Loucy (cell line): ENCODE results near the gene ITGA6.

Experiments
- H2AFZ ChIP-seq: fragments of 200-600 bp; sonication (generic); 2 replicates; pipeline ENCODE4 v1.6.0; 2016; ENCODE audit warnings: antibody characterized with exemption, mild to moderate bottlenecking, low read length, moderate library complexity
- H3F3A ChIP-seq: fragments of 200-600 bp; 2 replicates; pipeline ENCODE4 v1.6.0; 2016; ENCODE audit warnings: antibody characterized with exemption, low read depth, mild to moderate bottlenecking
- H3K27me3 ChIP-seq: fragments of 200-600 bp; sonication (generic); 2 replicates; pipeline ENCODE4 v1.6.1; 2014; ENCODE audit warnings: low read length, mild to moderate bottlenecking; ENCODE audit not compliant: insufficient read depth, poor library complexity, severe bottlenecking
- H3K36me3 ChIP-seq: fragments of 200-600 bp; sonication (generic); 2 replicates; pipeline ENCODE4 v1.6.1; 2016; ENCODE audit warnings: low read length; ENCODE audit not compliant: insufficient read depth
- H3K4me1 ChIP-seq: fragments of 200-600 bp; sonication (generic); 2 replicates; pipeline ENCODE4 v1.5.1; 2014; ENCODE audit warnings: low read length, mild to moderate bottlenecking; ENCODE audit not compliant: insufficient read depth, poor library complexity, severe bottlenecking
- H3K4me2 ChIP-seq: fragments of 200-600 bp; sonication (generic); 2 replicates; pipeline ENCODE4 v1.6.0; 2014; ENCODE audit warnings: antibody characterized with exemption, low read length, low read depth, mild to moderate bottlenecking; ENCODE audit not compliant: poor library complexity, severe bottlenecking
- H3K4me3 ChIP-seq: fragments of 200-600 bp; sonication (generic); 2 replicates; pipeline ENCODE4 v1.5.1; 2014; ENCODE audit warnings: low read length, mild to moderate bottlenecking, mixed read lengths; ENCODE audit not compliant: poor library complexity, severe bottlenecking
- H3K79me2 ChIP-seq: fragments of 200-600 bp; sonication (generic); 2 replicates; pipeline ENCODE4 v1.6.1; 2014; ENCODE audit warnings: low read length; ENCODE audit not compliant: insufficient read depth
- H3K9ac ChIP-seq: fragments of 200-600 bp; sonication (generic); 2 replicates; pipeline ENCODE4 v1.6.0; 2014; ENCODE audit warnings: mild to moderate bottlenecking, low read depth, low read length, moderate library complexity; ENCODE audit not compliant: poor library complexity, severe bottlenecking
- H3K9me2 ChIP-seq: fragments of 200-600 bp; sonication (generic); replicated peaks from 2 replicates; pipeline ENCODE4 v1.6.1; 2016; ENCODE audit warnings: low read depth, low read length, mixed read lengths
- H3K9me3 ChIP-seq: fragments of 200-600 bp; sonication (generic); 2 replicates; pipeline ENCODE4 v1.6.1; 2014; ENCODE audit warnings: mild to moderate bottlenecking, antibody characterized with exemption, low read length, low read depth; ENCODE audit not compliant: insufficient read depth
- H4K20me1 ChIP-seq: fragments of 200-600 bp; sonication (generic); 2 replicates; pipeline ENCODE4 v1.6.0; 2014; ENCODE audit warnings: antibody characterized with exemption, low read length, mild to moderate bottlenecking; ENCODE audit not compliant: insufficient read depth, poor library complexity, severe bottlenecking
- CTCF ChIP-seq: fragments of 200-600 bp; sonication (generic); conservative IDR thresholded peaks from 2 replicates; pipeline ENCODE4 v1.5.1; 2014; ENCODE audit warnings: mild to moderate bottlenecking, antibody characterized with exemption, low read length
- EZH2phosphoT487 ChIP-seq: fragments of 200-600 bp; IDR thresholded peaks from 2 replicates; pipeline ENCODE4 v1.6.1; 2018; ENCODE audit warnings: antibody characterized with exemption, mild to moderate bottlenecking, moderate library complexity, borderline replicate concordance

The ITGA6 gene

GRCh38 chr2:172449911-172450550 is 22.6 kb downstream of the ITGA6 start:
- H3K4me1 ChIP-seq, result peaks cover 8% of the 10 kb centered on the region
- TF ChIP-seq EZH2phosphoT487, result no peak
- no peak overlapping the region for H3K4me3 ChIP-seq
- no peaks in the 10 kb centered on the region for H3K36me3 ChIP-seq
- peaks cover 62% of the 10 kb centered on the region for H3K79me2 ChIP-seq
- no peak overlapping the region for H3K9ac ChIP-seq
- H3K4me2 ChIP-seq, result no peak overlapping the region
- H3K27me3 ChIP-seq, result no peaks in the 10 kb centered on the region
- H3F3A ChIP-seq, result no peaks in the 10 kb centered on the region; the same call in 1 of the 2 replicates
- H2AFZ ChIP-seq, result no peak overlapping the region
- peaks cover 7% of the 10 kb centered on the region for H4K20me1 ChIP-seq
- H3K9me2 ChIP-seq, result no peaks in the 10 kb centered on the region
- H3K9me3 ChIP-seq, result no peaks in the 10 kb centered on the region

DNA sequence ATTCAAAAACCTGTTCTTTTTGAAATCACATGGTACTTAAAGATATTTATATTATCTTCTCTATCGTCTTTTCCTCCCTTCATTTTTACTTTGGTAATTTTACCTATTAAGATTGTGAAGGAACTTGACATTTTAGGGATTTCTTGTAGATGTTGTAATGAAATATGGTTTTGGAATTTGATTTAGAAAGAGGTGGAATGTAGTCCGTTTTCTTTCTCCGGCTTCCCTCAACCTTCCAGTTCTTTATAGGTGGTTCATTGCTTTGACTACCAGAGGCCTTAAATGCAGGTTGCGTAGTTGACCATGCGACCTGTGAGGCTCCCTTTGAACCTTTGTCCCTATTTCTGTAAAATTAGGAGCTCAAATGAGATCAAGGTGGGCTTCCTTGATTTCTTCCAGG is 24.5 kb downstream of the ITGA6 start:
- TF ChIP-seq EZH2phosphoT487, result no peak
- no peak for TF ChIP-seq CTCF
- no peaks in the 10 kb centered on the region for H3K36me3 ChIP-seq
- peaks cover 71% of the 10 kb centered on the region for H3K79me2 ChIP-seq
- H3K9me3 ChIP-seq, result no peaks in the 10 kb centered on the region
- no peak overlapping the region for H2AFZ ChIP-seq
- no peaks in the 10 kb centered on the region for H3K27me3 ChIP-seq
- H3K4me1 ChIP-seq, result peaks cover 16% of the 10 kb centered on the region
- no peaks in the 10 kb centered on the region for H3F3A ChIP-seq
- H3K4me2 ChIP-seq, result no peak overlapping the region
- H3K4me3 ChIP-seq, result no peak overlapping the region
- H4K20me1 ChIP-seq, result no peaks in the 10 kb centered on the region
- no peak overlapping the region for H3K9ac ChIP-seq
- H3K9me2 ChIP-seq, result no peaks in the 10 kb centered on the region

- H3K4me2 ChIP-seq, result no peak overlapping the region
- TF ChIP-seq CTCF (no peak), EZH2phosphoT487 (no peak)
- H3K36me3 ChIP-seq, result no peaks in the 10 kb centered on the region
- peaks cover 64% of the 10 kb centered on the region for H3K79me2 ChIP-seq
- H3F3A ChIP-seq, result no peaks in the 10 kb centered on the region
- no peaks in the 10 kb centered on the region for H3K27me3 ChIP-seq
- no peak overlapping the region for H2AFZ ChIP-seq
- H3K9me2 ChIP-seq, result no peaks in the 10 kb centered on the region
- no peak overlapping the region for H3K4me3 ChIP-seq
- H3K9ac ChIP-seq, result no peak overlapping the region
- no peaks in the 10 kb centered on the region for H3K9me3 ChIP-seq
- H3K4me1 ChIP-seq, result peaks cover 20% of the 10 kb centered on the region
- no peaks in the 10 kb centered on the region for H4K20me1 ChIP-seq
These were observed 25.5 kb downstream of the ITGA6 start for GRCh38 chr2:172452845-172453244.
